Spinal cord (tissue), 10 donors: ENCODE results near the gene LMBR1. TPM values are rescaled to one million over a fixed set of nuclear protein-coding genes. Genes with fewer than 3 reads are reported as not detected.
"Not testable (repeated sequence)": the region's sequence is repeated elsewhere in the genome, so short reads cannot be mapped to it uniquely, and the experiment has no call there.

ENCODE experiments used
- DNase-seq, 6 donors: peaks; one replicate each; pipeline versions ENCODE4 v3.0.0 to v3.0.0-alpha.2; 2013 to 2015; ENCODE audit warnings: low spot score in 6 of 6, low read depth in 4 of 6
- H3K27ac ChIP-seq: one replicate; pipeline ENCODE4 v1.5.1; 2013; ENCODE audit warnings: low read depth, low read length, control low read depth
- H3K27me3 ChIP-seq: one replicate; pipeline ENCODE4 v1.6.1; 2013; ENCODE audit warnings: low read length; ENCODE audit not compliant: control insufficient read depth, insufficient read depth
- H3K36me3 ChIP-seq: one replicate; pipeline ENCODE4 v1.6.1; 2013; ENCODE audit warnings: low read length; ENCODE audit not compliant: control insufficient read depth, insufficient read depth
- H3K4me1 ChIP-seq: one replicate; pipeline ENCODE4 v1.6.1; 2013; ENCODE audit warnings: low read length; ENCODE audit not compliant: control insufficient read depth, insufficient read depth
- H3K4me3 ChIP-seq: one replicate; pipeline ENCODE4 v1.5.1; 2013; ENCODE audit warnings: low read depth, low read length, control low read depth
- H3K9me3 ChIP-seq: one replicate; pipeline ENCODE4 v1.6.1; 2013; ENCODE audit warnings: low read length; ENCODE audit not compliant: control insufficient read depth, insufficient read depth
- WGBS: methylation state at CpG from one replicate; pipeline ENCODE4 v1.1.5; 2013; ENCODE audit warnings: missing lambda C conversion rate; ENCODE audit not compliant: insufficient coverage; 5-methylcytosine and 5-hydroxymethylcytosine counted together
- polyA plus RNA-seq, 2 donors: library from polyadenylated mRNA; unstranded; fragments of 120-200 nt; gene quantifications; one replicate each; pipeline ENCODE4 v1.2.1, GENCODE V29; 2013; ENCODE audit not compliant: insufficient read length in 2 of 2
- total RNA-seq, 2 donors: library from RNA; depleted of rRNA in 1 of 2; stranded (reverse); fragments of 120-200 nt in 1 of 2; fragments of >200 nt in 1 of 2; gene quantifications; one replicate each; pipeline versions ENCODE4 v1.2.3 to v1.2.4, GENCODE V29; 2013 to 2014
- donor health status: healthy.

The LMBR1 gene
- total and polyA plus RNA-seq, 4 donors: 54.9 to 164 (median 64.1) TPM

DNA sequence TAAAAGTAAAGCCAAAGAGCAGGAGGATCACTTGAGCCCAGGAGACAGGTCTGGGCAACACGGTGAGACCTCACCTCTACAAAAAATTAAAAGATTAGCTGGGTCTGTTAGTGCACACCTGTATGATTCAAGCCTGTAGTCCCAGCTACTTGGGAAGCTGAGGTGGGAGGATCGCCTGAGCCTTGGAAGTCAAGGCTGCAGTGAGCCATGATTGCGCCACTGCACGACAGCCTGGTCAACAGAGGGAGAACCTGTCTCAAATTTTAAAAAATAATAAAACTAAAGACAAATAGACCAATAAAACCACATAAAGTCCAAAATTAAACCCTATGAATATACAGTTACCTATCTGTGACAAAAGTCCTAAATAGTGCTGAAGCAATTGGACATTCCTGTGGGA, 3.2 kb downstream of the LMBR1 start:
- Histone ChIP-seq H3K27me3 (no peaks in the 10 kb centered on the region), H3K4me1 (no peaks in the 10 kb centered on the region), H3K27ac (no peak overlapping the region), H3K9me3 (no peaks in the 10 kb centered on the region), H3K4me3 (no peak overlapping the region), H3K36me3 (no peaks in the 10 kb centered on the region)
- no peak for DNase-seq
- WGBS: 100% methylated on average over 1 of the region's 4 CpGs

DNA sequence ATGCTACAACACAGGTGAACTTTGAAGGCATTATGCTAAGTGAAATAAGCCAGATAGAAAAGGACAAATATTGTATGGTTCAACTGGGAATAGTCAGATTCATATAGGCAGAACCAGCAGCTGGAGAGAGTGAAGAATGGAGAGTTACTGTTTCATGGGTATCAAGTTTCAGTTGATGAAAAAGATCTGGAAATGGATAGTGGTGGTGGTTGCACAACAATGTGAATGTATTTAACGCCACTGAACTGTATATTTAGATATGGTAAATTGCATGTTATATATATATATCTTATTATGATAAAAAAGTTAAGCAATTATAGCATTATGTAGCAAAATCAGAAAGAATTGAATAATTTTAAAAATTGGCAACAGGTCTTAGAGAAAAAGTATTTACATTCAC, 3.9 kb downstream of the LMBR1 start:
- no peak for DNase-seq
- no peak overlapping the region for H3K4me3 ChIP-seq
- no peaks in the 10 kb centered on the region for H3K9me3 ChIP-seq
- no CpG with 5 or more reads among the region's 1 CpG for WGBS
- no peaks in the 10 kb centered on the region for H3K27me3 ChIP-seq
- no peaks in the 10 kb centered on the region for H3K36me3 ChIP-seq
- no peaks in the 10 kb centered on the region for H3K4me1 ChIP-seq
- H3K27ac ChIP-seq: no peak overlapping the region

DNA sequence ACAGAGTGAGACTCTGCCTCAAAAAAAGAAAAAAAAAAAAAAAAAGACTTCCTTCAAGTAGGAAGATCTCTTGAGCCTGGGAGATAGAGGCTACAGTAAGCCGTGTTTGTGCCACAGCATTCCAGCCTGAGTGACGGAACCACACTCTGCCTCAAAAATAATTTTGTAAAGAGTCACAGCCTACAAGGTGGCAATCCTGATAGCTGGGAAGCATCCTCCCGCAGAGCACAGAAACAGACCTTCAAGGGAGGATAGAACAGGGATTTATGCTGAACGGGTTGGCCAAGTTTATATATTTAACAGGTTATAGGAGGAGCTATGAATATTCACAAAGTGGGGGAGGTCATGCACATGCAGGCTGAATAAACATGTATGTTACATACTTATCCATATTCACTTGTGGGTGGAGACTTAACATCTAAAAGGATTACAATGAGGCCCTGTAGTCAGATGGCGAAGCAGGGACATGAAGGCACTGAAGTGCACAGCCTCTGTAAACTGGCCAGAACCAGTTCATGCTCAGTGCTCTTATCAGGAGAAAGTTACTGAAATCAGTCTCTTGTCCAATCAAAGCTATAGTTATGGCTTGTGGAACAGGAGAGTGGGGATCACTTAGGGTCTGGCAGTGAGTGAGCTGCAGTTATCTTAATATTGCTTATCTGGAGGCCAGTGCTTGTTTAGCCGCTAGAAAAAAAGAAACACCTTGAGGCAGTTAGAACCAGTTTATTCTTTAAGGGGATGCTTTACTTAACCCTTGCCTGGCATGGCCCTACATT, 6.8 kb downstream of the LMBR1 start:
- H3K36me3 ChIP-seq: peaks cover 3% of the 10 kb centered on the region
- no peak overlapping the region for H3K4me3 ChIP-seq
- H3K9me3 ChIP-seq: no peaks in the 10 kb centered on the region
- no peak overlapping the region for H3K27ac ChIP-seq
- 75% methylated on average over 1 of the region's 6 CpGs for WGBS
- no peaks in the 10 kb centered on the region for H3K27me3 ChIP-seq
- DNase-seq: no peak
- H3K4me1 ChIP-seq: no peaks in the 10 kb centered on the region

DNA sequence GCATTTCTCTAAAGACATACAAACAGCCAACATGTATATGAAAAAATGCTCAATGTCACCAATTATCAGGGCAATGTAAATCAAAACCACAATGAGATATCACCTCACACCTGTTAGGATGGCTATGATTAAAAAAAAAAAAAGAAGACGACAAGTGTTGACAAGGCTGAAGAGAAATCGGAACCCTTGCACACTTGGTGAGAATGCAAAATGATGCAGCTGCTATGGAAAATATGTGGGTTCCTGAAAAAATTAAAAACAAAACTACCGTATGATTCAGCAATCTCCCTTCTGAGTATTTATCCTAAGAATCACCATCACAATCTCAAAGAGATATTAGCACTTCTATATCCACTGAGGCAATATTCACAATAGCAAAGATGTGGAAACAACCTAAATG, 11.3 kb downstream of the LMBR1 start:
- DNase-seq: no peak
- no peak overlapping the region for H3K27ac ChIP-seq
- H3K36me3 ChIP-seq: peaks cover 3% of the 10 kb centered on the region
- no peak overlapping the region for H3K4me3 ChIP-seq
- no CpG with 5 or more reads among the region's 3 CpGs for WGBS
- no peaks in the 10 kb centered on the region for H3K27me3 ChIP-seq
- H3K9me3 ChIP-seq: no peaks in the 10 kb centered on the region
- H3K4me1 ChIP-seq: no peaks in the 10 kb centered on the region

DNA sequence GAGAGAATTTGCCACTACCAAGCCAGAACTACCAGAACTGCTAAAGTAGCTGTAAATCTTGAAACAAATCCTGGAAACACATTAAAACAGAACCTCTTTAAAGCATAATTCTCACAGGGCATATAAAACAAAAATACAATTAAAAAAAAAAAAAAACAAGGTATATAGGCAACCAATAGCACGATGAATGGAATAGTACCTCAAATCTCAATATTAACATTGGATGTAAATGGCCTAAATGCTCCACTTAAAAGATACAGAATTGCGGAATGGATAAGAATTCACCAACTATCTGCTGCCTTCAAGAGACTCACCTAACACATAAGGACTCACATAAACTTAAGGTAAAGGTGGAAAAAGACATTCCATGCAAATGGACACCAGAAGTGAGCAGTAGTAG, 17.2 kb downstream of the LMBR1 start:
- Histone ChIP-seq H3K36me3 (no peaks in the 10 kb centered on the region), H3K27ac (no peak overlapping the region), H3K4me3 (no peak overlapping the region), H3K9me3 (peaks cover 3% of the 10 kb centered on the region), H3K27me3 (no peaks in the 10 kb centered on the region), H3K4me1 (no peaks in the 10 kb centered on the region)
- no CpG with 5 or more reads among the region's 2 CpGs for WGBS
- no peak for DNase-seq

DNA sequence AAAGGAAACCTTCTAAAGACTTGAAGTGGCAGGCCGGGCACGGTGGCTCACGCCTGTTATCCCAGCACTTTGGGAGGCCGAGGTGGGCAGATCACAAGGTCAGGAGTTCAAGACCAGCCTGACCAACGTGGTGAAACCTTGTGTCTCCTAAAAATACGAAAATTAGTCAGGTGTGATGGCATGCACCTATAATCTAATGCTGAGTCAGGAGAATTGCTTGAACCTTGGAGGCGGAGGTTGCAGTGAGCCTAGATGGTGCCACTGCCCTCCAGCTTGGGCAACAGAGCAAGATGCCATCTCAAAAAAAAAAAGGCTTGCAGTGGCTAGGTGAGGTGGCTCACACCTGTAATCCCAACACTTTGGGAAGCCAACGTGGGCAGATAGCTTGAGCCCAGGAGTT, 24.6 kb downstream of the LMBR1 start:
- H3K4me3 ChIP-seq, DNase-seq, H3K9me3 ChIP-seq, H3K4me1 ChIP-seq, H3K27me3 ChIP-seq, H3K27ac ChIP-seq, H3K36me3 ChIP-seq: not testable (repeated sequence)
- WGBS: 99% methylated on average over 7 of the region's 8 CpGs

DNA sequence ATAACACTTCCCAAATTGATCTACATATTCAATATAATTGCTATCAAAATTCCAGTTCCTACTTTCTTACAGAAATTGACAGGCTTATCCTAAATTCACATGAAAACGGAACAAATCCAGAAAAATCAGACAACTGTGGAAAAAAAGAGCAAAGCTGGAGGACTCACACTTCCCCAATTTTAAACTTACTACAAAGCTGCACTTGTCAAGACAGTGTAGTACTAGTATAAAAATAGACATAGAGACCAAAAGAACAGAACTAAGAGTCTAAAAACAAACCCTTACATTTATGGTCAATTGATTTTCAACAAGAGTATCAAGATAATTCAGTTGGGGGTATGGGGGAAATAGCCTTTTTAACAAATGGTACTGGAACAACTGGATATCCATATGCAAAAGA, 27.5 kb downstream of the LMBR1 start:
- no peaks in the 10 kb centered on the region for H3K4me1 ChIP-seq
- no peaks in the 10 kb centered on the region for H3K36me3 ChIP-seq
- no CpG with 5 or more reads among the region's 1 CpG for WGBS
- peaks cover 3% of the 10 kb centered on the region for H3K9me3 ChIP-seq
- no peak for DNase-seq
- H3K27ac ChIP-seq: no peak overlapping the region
- H3K27me3 ChIP-seq: no peaks in the 10 kb centered on the region
- no peak overlapping the region for H3K4me3 ChIP-seq

DNA sequence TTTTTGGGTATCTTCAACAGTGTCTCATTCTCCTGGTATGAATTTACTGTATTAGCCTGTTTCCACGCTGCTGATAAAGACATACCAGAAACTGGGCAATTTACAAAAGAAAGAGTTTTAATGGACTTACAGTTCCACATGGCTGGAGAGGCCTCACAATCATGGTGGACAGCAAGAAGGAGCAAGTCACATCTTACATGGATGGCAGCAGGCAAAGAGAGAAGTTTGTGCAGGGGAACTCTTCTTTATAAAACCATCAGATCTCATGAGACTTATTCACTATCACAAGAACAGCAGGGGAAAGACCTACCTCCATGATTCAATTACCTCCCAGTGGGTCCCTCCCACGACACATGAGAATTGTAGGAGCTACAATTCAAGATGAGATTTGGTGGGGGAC, 31.0 kb downstream of the LMBR1 start:
- not testable (repeated sequence) for H3K27me3 ChIP-seq, H3K4me1 ChIP-seq, H3K9me3 ChIP-seq, H3K4me3 ChIP-seq, H3K36me3 ChIP-seq, H3K27ac ChIP-seq, DNase-seq
- no CpG with 5 or more reads among the region's 2 CpGs for WGBS

DNA sequence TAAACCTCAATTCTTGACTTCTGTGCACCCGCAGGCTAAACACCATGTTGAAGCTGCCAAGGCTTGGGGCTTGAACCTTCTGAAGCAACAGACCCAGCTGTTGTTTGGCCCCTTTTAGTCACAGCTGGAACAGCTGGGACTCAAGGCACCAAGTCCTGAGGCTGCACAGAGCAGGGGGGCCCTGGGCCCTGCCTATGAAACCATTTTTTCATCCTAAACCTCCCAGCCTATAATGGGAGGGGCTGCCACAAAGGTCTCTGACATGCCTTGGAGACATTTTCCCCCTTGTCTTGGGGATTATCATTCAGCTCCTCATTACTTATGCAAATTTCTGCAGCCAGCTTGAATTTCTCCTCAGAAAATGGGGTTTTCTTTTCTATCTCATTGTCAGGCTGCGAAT, 31.8 kb downstream of the LMBR1 start:
- H3K4me1 ChIP-seq: no peaks in the 10 kb centered on the region
- H3K27me3 ChIP-seq: no peaks in the 10 kb centered on the region
- no peak overlapping the region for H3K27ac ChIP-seq
- no peak for DNase-seq
- H3K36me3 ChIP-seq: no peaks in the 10 kb centered on the region
- 93% methylated on average over 2 of the region's 2 CpGs for WGBS
- H3K9me3 ChIP-seq: peaks cover 5% of the 10 kb centered on the region
- H3K4me3 ChIP-seq: no peak overlapping the region

DNA sequence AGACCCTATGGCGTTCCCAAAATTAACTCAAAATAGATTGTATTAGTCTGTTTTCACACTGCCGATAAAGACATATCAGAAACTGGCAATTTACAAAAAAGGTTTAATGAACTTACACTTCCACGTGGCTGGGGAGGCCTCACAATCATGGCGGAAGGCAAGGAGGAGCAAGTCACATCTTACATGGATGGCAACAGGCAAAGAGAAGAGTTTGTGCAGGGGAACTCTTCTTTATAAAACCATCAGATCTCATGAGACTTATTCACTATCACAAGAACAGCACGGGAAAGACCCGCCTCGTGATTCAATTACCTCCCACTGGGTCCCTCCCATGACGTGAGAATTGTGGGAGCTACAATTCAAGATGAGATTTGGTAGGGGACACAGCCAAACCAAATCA, 32.9 kb downstream of the LMBR1 start:
- not testable (repeated sequence) for DNase-seq, H3K9me3 ChIP-seq, H3K4me3 ChIP-seq, H3K27me3 ChIP-seq, H3K4me1 ChIP-seq, H3K36me3 ChIP-seq, H3K27ac ChIP-seq
- no CpG with 5 or more reads among the region's 8 CpGs for WGBS
